22Rv1 (cell line): ENCODE data around the gene EIF3L.
"Not testable (repeated sequence)": the region's sequence is repeated elsewhere in the genome, so short reads cannot be mapped to it uniquely, and the experiment has no call there.

ENCODE experiments used
- H3K27ac ChIP-seq: fragments of 450-650 bp; 2 replicates; pipeline ENCODE4 v1.5.1; 2017
- CTCF ChIP-seq: fragments of 450-650 bp; IDR thresholded peaks from 2 replicates; pipeline ENCODE4 v1.5.1; 2017; ENCODE audit warnings: mild to moderate bottlenecking
- ZFX ChIP-seq: fragments of 450-650 bp; IDR thresholded peaks from 2 replicates; pipeline ENCODE4 v1.6.1; 2017; ENCODE audit warnings: antibody characterized with exemption, borderline replicate concordance

The EIF3L gene

GRCh38 chr22:37849089-37849751 lies at the start of gene EIF3L:
TSS of gene EIF3L (plus strand) at chr22:37849419. CDS start at chr22:37849450, 31 bp downstream.
- TF ChIP-seq CTCF (no peak), ZFX (no peak)
- H3K27ac ChIP-seq, result peak within 1 kb of the TSS; percentile 99

DNA sequence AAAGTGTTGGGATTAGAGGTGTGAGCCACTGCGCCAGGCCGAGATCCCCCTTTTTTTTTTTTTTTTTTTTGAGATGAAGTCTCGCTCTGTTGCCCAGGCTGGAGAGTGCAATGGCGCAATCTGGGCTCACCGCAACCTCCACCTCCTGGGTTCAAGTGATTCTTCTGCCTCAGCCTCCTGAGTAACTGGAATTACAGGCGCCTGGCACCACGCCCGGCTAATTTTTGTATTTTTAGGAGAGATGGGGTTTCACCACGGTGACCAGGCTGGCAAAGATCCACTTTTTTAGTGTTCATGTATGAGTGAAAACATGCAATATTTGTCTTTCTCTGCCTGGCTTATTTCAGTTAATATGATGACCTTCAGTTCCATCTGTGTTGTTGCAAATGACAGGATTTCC lies 49.2 kb upstream of the EIF3L start:
- not testable (repeated sequence) for H3K27ac ChIP-seq

DNA sequence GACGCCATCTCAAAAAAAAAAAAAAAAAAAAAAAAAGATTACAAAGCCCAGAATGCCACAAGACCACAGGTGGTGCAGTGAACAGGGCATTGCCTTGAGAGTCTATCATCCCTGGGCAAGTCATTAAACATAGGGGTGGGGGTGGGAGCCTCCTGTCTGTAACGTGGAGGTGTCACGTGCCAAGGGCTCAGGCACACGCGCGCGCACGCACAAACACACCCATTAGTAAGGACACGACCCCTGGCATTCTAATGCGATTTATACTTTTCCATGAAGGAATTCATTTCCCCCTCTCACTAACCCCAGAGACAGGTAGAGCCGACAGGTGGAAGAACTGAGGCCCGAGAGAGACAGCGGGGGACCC lies 47.3 kb upstream of the EIF3L start:
- no peak for TF ChIP-seq CTCF
- TF ChIP-seq ZFX, result no peak
- peak overlapping the region; percentile 97 for H3K27ac ChIP-seq

DNA sequence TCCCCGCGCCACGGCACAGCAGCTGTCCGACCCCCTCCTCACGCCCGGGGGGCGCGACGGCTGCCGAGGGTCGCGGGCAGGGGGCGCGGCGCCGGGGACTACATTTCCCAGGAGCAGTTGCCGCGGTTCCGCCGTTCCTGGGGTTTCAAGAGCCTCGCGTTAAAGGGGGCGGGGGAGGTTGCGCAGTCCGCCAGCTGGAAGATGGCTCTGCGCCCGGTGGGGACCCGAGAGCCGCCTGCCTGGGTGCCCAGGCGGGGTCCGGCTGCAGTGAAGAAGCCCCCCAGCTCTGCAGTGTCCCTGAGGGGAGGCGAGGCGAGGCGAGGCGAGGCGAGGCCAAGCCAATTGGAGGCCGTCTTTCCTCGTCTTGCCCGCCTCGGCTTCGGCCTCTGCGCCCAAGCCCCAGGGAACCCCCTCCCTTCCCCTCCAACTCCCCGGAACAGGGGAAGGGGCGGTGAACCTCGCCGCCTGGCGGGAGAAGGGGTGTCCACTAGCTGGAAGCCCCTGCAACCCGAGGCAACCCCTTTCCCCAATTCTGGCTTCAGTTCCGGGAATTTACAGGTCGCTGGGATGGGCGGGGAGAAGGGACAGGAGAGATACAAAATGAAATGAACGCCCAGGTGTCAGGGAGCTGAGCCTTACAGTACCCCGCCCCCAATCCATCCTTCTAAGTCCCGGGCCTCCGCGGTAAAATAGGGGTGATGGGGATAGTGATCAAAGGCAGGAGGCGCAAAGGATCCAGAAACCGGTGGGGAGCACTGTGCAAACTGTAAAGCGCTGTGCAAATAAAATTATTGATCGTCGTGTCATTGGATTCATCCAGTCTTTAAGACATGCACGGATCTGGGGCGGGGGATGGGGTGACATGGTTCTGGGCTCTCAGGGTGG lies 46.7 kb upstream of the EIF3L start:
- TF ChIP-seq ZFX (no peak), CTCF (no peak)
- H3K27ac ChIP-seq, result peak overlapping the region; percentile 97

GRCh38 chr22:37803195-37803638 lies 46.0 kb upstream of the EIF3L start:
- H3K27ac ChIP-seq, result peak overlapping the region; percentile 97
- TF ChIP-seq CTCF, result no peak

DNA sequence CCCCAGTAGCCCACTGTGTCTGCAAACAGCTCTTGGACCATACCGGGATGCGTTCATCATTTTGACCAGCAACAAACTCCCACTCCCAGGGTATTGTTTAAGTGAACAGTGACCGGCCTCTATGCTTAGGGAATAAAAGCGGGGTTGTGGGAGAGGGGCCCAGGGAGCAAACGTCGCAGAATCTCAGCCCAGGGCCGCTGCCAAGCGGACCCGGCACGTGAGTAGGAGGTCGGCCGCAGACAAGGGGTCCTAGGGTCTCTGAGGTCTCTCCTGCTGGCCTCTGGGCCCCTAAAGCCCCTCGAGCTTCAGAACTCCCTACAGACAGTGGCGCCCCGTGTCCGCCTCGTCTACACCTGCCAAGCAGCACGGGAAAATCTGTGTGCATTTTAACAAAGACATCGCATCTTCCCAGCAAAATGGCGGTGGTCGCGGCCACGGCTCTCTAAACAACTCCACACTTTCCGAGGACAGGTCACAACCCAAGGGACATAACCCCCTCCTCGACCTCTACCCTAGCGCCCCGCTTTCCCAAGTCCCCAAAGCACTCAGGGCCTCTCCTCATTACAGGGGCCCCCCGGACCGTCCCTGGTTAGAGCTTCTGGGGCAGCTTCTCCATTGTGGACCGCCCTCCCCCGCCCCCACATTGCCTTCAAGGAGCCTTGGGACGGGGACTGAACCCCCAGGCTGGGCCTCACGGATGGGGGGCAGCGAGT lies 45.4 kb upstream of the EIF3L start:
- H3K27ac ChIP-seq, result peak overlapping the region; percentile 97

More for the DNA sequence above, 45.4 kb upstream of the EIF3L start:
- TF ChIP-seq CTCF, result no peak
- no peak for TF ChIP-seq ZFX
